Ovary (tissue), 3 donors: ENCODE results near the gene TNS1.

Source experiments
- CTCF ChIP-seq, 3 donors: fragments of 450-650 bp in 2 of 3; fragments of 200-600 bp in 1 of 3; IDR thresholded peaks; one replicate each; pipeline versions ENCODE4 v1.5.1 to v1.8.0; 2016 to 2022; ENCODE audit warnings: antibody characterized with exemption in 3 of 3, mild to moderate bottlenecking in 1 of 3
- EP300 ChIP-seq: sonication (generic); formaldehyde crosslinking; IDR thresholded peaks from one replicate; pipeline ENCODE4 v1.6.1; 2017; ENCODE audit warnings: antibody characterized with exemption
- POLR2A ChIP-seq: fragments of 450-650 bp; IDR thresholded peaks from one replicate; pipeline ENCODE4 v1.6.1; 2017; ENCODE audit warnings: antibody characterized with exemption, mild to moderate bottlenecking, moderate library complexity
- donor health status: DM: no; HTN: no; CAD: no.

GRCh38 chr2:217907266-217907665, 95.5 kb downstream of the TNS1 start:
- TF ChIP-seq POLR2A (no peak), CTCF (IDR thresholded peaks at IDR 0.05) (no peak), EP300 (no peak)
